ENCODE measurements around the gene NDUFA11. TPM values are rescaled to one million over a fixed set of nuclear protein-coding genes. Genes with fewer than 3 reads are reported as not detected.

NDUFA11 gene
- total and polyA plus RNA-seq, 9 of the 15 experiments (the other 6 are each of a cell fraction or from before 2014, with no cell fraction given): 63.3 to 486 (median 274) TPM

DNA sequence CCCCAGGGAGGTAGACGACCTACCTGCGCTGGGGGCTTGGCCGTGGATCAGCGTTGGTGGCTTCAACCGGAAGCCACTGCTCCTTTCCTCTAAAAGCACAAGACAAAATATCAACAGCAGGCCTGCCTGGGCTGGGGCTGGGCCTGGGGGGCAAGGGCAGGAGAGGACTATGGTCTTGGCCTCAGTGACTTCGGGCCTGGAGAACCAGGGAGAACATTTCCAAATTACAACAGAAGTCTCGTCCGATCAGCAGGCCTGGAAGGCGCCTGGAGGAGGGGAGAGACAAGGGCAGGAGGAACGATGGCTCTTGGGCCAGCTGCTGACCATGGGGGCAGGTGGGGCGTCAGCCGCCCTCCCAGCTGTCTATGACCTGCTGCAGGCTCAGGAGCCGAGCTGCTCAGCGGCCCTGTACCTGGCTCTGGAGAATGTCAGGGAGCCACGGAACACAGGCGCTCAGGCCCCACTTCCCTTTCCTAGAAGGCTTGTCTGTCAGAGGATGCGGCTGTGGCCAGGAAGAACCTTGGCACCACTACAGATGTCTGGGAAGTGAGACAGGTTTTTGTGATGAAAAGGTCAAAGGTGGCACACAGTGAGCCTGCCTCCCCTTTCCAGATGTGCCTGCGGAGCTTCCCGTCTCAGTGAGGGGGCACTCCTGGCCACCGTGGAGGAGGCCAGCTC, 29.9 kb upstream of the NDUFA11 start (continued):
- TF ChIP-seq ZNF3 (CRISPR knock-in tag; IDR thresholded peaks at IDR 0.05): no peak
- no peak for TF ChIP-seq FOXP1 (CRISPR knock-in tag; IDR thresholded peaks at IDR 0.05)
- no peak for TF ChIP-seq NR2C1 (IDR thresholded peaks at IDR 0.05)
- TF ChIP-seq NR2C1 (tag; IDR thresholded peaks at IDR 0.05): no peak
- TF ChIP-seq SRSF3 (IDR thresholded peaks at IDR 0.05; ENCODE audit: insufficient read depth, low read length): no peak
- TF ChIP-seq ZNF175 (CRISPR knock-in tag; IDR thresholded peaks at IDR 0.05; ENCODE audit: low read depth): no peak
- no peak for TF ChIP-seq HLTF (IDR thresholded peaks at IDR 0.05)

DNA sequence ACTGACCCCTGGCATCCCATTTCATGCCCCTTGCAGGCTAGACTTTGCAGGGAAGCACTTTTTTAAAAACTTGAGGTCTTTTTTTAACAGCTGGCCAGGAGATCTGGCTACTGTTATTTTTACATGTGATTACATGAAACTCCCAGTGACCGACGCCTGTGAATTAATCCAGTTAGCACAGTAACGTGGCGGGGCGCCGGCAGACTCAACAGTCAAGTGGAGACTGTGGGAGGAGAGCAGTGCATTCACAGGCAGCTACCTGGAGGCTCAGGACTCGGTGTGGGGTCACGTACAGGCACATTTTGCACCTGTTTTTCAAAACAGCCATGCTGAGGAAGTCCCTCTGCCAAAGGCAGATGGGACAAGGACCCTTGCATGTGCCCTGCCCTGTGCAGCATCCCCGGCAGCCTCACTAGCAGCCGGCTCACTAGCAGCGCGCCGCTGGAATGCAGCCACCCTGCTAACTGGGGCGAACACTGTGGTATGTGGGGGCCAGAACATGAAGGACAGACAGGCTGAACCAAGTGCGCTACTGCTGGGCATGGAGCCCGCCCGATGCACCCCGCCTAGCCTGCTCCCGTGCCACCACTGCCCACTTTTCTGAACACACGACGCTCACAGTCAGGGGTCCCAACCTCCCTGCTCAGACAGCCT, 29.1 kb upstream of the NDUFA11 start:
- H3K27me3 ChIP-seq (ENCODE audit: control insufficient read depth in 2 of 2, insufficient read depth in 2 of 2, low read length in 2 of 2): no peaks in the 10 kb centered on the region
- BruUV-seq (replicated peaks): no TSS peak
- no peak for FAIRE-seq
- no peak overlapping the region for H3K27ac ChIP-seq (ENCODE audit: extremely low read depth, low read depth, low read length)
- peak overlapping the region in 1 of 2 experiments; percentile 10; a peak in 1 of 4 replicates for H3K9ac ChIP-seq (ENCODE audit: insufficient read depth in 1 of 2, low read depth in 2 of 2, low read length in 2 of 2)
- peaks cover 3% of the 10 kb centered on the region; the same call in 1 of the 2 replicates for H4K20me1 ChIP-seq (replicated peaks; ENCODE audit: control insufficient read depth, insufficient read depth, low read length)
- H2AFZ ChIP-seq (ENCODE audit: low read depth, low read length): no peak overlapping the region
- WGBS (ENCODE audit: insufficient coverage, low coverage, missing lambda C conversion rate): 95% methylated on average over 14 of the region's 21 CpGs
- ChIA-PET POLR2A (interaction anchor here (1.8 kb wide), 1 partner anchor 9 kb away, joined by 3 read pairs; no protein-coding TSS in a partner anchor), CTCF (ENCODE audit: low intra/inter-chr PET ratio) (no interaction called here)
- DNase-seq (ENCODE audit: extremely low read depth in 1 of 4, low spot score in 3 of 4): no peak
- intact Hi-C loops (cut with micrococcal nuclease) (no loop called here), in situ Hi-C loops (cut with MboI) (no loop called here)
- H3K4me2 ChIP-seq (ENCODE audit: insufficient read depth, low read length): no peak overlapping the region
- peaks cover 0 to 15% of the 10 kb centered on the region in 2 experiments; a peak in 1 of 5 replicates for H3K4me1 ChIP-seq (replicated peaks in 1 of 2; ENCODE audit: control insufficient read depth in 2 of 2, insufficient read depth in 2 of 2, low read length in 2 of 2)
- no peak for ATAC-seq
- peaks cover 97% of the 10 kb centered on the region; the same call in 2 of the 3 replicates for H3K36me3 ChIP-seq (ENCODE audit: control insufficient read depth, insufficient read depth, low read length)
- peaks cover 2% of the 10 kb centered on the region for H3K9me1 ChIP-seq (ENCODE audit: control insufficient read depth, insufficient read depth, low read length)
- H3K4me3 ChIP-seq: no peak overlapping the region
- H3K9me3 ChIP-seq (replicated peaks; ENCODE audit: control insufficient read depth, insufficient read depth, low read depth, low read length): no peaks in the 10 kb centered on the region
- H3K79me2 ChIP-seq (ENCODE audit: control insufficient read depth, insufficient read depth, low read length): peaks cover 5% of the 10 kb centered on the region; the same call in 1 of the 3 replicates
- no peak for TF ChIP-seq SMAD1 (IDR thresholded peaks at IDR 0.05; ENCODE audit: low read depth, low read length, partially characterized antibody)
- TF ChIP-seq POLR2G (IDR thresholded peaks at IDR 0.05; ENCODE audit: low read depth, low read length): peak; percentile 37; the same call in 1 of the 2 replicates

All from K562 (cell line).